HG03571 (cell line): Measurements from ENCODE around the gene NELFE.
"Not testable (repeated sequence)": the region's sequence is repeated elsewhere in the genome, so short reads cannot be mapped to it uniquely, and the experiment has no call there.

Experiments used
- ATAC-seq: cut with Tn5 transposase; IDR thresholded peaks from one replicate; pipeline ENCODE4 v1.9.1; 2021; ENCODE audit not compliant: unreplicated experiment

Gene NELFE, protein sequence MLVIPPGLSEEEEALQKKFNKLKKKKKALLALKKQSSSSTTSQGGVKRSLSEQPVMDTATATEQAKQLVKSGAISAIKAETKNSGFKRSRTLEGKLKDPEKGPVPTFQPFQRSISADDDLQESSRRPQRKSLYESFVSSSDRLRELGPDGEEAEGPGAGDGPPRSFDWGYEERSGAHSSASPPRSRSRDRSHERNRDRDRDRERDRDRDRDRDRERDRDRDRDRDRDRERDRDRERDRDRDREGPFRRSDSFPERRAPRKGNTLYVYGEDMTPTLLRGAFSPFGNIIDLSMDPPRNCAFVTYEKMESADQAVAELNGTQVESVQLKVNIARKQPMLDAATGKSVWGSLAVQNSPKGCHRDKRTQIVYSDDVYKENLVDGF

GRCh38 chr6:31958741-31959739, at the start of gene NELFE, which contains the start of gene SKIC2:
Gene NELFE (minus strand): TSS chr6:31958971. CDS start chr6:31958446, 525 bp downstream.
Gene SKIC2 (plus strand): TSS chr6:31959175. CDS start chr6:31959193, 18 bp downstream.
- peak; percentile 87 for ATAC-seq

GRCh38 chr6:32008037-32008436, 49.3 kb upstream of the NELFE start:
- not testable (repeated sequence) for ATAC-seq

- ATAC-seq, result not testable (repeated sequence)
These were observed 48.3 kb upstream of the NELFE start for GRCh38 chr6:32007086-32007485.

GRCh38 chr6:32005991-32006529, 47.3 kb upstream of the NELFE start:
- ATAC-seq, result not testable (repeated sequence)

GRCh38 chr6:32005538-32005880, 46.7 kb upstream of the NELFE start:
- not testable (repeated sequence) for ATAC-seq

DNA sequence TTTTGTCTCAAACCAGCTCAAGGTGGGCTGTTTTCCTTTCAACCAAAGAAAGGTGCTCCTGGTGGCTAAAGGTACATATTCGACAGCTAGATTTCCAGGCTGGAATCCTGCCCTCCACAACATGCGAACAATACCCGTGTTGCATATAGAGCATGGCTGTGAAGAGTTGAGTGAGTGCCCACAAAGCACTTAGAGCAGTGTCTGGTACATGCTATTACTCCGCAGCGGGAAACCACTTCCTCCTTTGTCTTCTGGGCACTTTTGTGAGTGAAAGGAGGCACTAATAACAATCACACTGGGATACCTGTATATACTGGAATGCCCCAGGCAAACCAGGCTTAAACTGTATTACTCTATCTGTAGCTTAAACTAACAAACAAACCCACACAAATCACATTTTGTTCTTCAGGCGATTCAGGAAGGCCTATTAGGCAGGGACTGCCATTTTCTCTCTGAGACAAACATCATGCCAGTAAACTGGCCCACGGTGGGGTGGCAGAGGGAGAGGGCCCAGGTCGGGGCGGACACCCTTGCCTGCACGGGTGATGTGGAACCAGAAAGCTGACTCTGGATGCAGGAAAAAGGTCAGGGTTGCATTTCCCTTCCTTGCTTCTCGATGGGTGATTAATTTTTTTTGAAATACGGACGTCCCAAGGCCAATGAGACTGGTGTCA, 46.2 kb upstream of the NELFE start:
- not testable (repeated sequence) for ATAC-seq

DNA sequence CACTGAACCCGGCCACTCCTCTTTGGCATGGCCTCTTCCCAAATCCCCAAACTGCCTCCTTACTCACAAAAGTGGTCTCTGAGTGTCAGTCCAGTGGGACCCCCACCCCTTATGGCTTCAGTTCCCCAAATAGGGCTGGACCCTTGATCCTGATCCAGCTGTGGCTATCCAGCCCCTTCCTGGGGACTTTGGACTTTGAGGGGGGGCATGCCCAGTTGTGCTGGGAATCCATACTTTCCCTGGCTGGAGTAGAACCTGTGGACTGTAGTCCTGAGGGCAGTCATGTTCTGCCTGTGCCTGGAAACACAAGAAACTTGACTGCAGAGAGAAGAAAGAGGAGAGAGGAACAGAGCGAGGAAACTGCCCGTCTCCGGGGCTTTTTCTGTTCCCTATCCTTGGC, 45.6 kb upstream of the NELFE start:
- not testable (repeated sequence) for ATAC-seq

DNA sequence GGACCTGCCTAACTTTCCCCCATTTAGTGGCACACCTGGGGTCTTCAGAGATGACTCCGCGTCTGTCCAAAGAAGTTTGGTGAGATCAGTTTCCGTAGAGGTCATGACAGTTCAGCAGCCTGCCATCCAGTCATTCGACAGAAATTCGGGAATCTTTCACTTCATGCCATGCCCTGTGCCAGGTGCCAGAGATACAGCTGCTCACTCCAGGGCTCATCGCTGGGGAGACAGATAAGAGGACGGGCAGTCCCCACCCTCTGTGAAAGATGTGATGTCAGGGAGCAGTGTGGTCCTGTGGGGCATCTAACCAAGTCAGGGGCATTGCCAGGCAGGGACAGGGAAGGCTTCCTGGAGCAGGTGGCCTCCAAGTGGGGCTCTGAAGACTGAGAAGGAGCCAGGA, 44.5 kb upstream of the NELFE start:
- not testable (repeated sequence) for ATAC-seq

GRCh38 chr6:32002546-32003268, 43.9 kb upstream of the NELFE start:
- not testable (repeated sequence) for ATAC-seq

DNA sequence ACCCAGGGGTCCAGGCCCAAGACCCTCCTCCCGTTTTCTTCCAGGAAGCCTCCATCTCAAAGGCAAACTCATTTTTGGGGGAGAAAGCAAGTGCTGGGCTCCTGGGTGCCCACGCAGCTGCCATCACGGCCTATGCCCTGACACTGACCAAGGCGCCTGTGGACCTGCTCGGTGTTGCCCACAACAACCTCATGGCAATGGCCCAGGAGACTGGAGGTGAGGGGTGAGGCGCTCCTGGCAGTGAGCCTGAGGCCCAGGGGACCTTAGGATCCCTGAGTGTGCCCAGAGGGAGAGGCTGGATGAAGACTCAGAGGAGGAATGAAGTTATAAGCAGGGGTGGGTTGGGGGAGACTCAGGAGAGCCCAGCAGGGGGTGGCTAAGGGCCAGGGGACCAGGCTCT, 37.6 kb upstream of the NELFE start:
- ATAC-seq, result not testable (repeated sequence)

GRCh38 chr6:31994421-31994820, 35.6 kb upstream of the NELFE start:
- ATAC-seq, result not testable (repeated sequence)

DNA sequence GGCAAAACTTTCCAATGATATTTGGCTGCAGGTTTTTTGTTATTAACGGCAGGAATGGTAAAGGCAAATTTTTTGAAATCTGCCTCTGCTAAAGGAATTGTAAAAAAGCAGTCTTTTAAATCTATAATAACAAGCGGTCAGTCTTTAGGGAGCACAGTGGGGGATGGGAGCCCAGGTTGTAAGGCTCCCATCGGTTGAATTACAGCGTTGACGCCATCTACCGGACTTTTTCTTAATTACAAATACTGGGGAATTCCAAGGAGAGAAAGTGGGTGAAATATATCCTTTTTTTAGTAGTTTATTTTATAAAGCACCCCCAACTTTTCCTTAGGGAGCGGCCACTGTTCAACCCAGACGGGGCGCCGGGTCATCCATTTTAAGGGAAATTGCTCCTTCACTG, 30.6 kb upstream of the NELFE start:
- not testable (repeated sequence) for ATAC-seq

DNA sequence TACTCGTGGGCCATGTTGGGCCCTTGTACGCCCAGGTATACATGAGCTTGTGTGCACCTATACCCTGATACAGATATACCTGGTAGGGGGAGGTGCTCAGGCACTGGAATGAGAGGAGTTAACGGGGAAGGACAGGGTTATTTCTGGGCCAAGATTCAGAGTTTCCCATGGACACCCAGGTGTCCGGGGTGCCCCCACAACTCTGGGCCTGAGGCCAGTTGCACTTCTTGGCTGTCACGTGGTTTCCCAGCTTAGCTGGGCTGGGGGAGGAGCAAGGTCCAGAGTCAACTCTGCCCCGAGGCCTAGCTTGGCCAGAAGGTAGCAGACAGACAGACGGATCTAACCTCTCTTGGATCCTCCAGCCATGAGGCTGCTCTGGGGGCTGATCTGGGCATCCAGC, 23.0 kb upstream of the NELFE start, which contains the start of gene C4A:
TSS of gene C4A (plus strand) at position 314 of the 400 bp plus-strand sequence. CDS start at position 365, 51 bp downstream.
- ATAC-seq, result not testable (repeated sequence)

- ATAC-seq, result not testable (repeated sequence)
These were observed 22.2 kb upstream of the NELFE start for GRCh38 chr6:31980998-31981397.

GRCh38 chr6:31980195-31980876, 21.6 kb upstream of the NELFE start:
- ATAC-seq, result not testable (repeated sequence)

DNA sequence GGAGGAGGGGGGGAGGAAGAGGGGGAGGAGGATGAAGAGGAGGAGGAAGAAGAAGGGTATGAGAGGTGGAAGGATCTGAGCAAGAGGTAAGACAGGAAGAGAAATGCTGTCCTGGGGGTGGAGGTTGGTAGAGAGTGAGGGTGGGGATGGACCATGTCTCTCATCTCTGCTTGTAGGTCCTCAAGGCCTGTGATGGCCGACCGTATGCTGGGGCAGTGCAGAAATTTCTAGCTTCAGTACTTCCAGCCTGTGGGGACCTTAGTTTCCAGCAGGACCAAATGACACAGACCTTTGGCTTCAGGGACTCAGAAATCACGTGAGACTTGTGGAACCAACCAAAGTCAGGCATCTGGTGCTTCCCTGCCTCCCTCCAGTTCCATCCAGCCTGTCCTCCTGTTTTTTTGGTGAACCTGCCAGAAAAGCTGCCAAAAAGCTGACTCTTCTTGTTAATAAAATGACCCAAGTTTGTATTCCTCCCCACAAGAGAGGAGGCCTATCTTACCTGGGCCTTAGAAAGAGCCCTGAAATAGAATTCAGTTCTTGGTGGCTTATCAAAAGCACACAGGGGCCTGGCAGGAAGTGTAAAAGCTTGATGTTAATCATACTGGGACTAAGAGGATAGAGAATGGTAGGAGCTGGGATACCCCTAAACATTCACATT, 20.6 kb upstream of the NELFE start:
- no peak for ATAC-seq

DNA sequence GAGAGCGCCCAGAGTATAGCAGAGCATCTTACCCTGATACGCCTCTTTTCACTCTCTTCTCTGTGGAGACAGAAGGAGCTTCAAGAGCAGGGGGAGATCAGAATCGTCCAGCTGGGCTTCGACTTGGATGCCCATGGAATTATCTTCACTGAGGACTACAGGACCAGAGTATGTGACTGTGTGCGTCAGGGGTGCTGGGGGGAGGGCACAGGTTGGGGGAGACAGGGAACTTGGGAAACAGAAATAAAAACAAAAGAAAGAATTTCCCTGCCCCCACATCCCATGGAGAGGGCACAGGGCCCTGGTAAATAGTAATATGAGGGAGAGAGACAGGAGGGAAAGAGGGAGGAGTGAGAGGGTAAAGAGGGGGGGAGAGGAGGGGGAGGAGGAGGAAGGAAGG, 20.1 kb upstream of the NELFE start:
- ATAC-seq, result no peak

DNA sequence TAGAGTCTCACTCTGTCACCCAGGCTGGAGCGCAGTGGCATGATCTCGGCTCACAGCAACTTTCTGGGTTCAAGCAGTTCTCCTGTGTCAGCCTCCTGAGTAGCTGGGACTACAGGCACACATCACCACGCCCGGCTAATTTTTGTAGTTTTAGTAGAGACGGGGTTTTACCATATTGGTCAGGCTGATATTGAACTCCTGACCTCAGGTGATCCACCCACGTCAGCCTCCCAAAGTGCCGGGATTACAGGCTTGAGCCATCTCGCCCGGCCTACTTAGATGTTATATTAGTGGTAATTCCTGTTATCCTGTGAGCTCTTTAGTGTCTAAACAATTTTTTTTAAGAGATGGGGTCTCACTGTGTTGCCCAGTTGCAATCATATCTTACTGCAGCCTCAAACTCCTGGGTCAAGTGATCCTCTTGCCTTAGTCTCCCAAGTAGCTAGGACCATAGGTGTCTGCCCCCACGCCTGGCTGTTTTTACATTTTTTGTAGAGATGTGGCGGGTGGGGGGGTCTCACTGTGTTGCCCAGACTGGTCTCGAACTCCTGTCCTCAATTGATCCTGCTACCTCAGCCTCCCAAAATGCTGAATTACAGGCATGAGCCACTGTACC, 19.2 kb upstream of the NELFE start:
- ATAC-seq, result no peak
